Right atrium auricular region (tissue), 2 donors: ENCODE results near the gene PHF3. TPM values are rescaled to one million over a fixed set of nuclear protein-coding genes. Genes with fewer than 3 reads are reported as not detected.

Experiments
- DNase-seq: peaks from one replicate; pipeline ENCODE4 v3.0.0-alpha.2; 2019; ENCODE audit warnings: low spot score
- H3K27ac ChIP-seq, 2 donors: fragments of 200-600 bp; sonication (generic); 1 replicate in 1 of 2; 2 replicates in 1 of 2; pipeline ENCODE4 v1.5.1; 2016 to 2019
- H3K27me3 ChIP-seq, 2 donors: fragments of 200-600 bp; sonication (generic); one replicate each; pipeline versions ENCODE4 v1.5.1 to v1.6.0; 2017 to 2019
- H3K36me3 ChIP-seq: fragments of 200-600 bp; sonication (generic); one replicate; pipeline ENCODE4 v1.5.1; 2016
- H3K4me1 ChIP-seq, 2 donors: fragments of 200-600 bp; sonication (generic); one replicate each; pipeline versions ENCODE4 v1.5.1 to v1.6.0; 2017 to 2019
- H3K4me3 ChIP-seq, 2 donors: fragments of 200-600 bp; sonication (generic); 1 replicate in 1 of 2; 2 replicates in 1 of 2; pipeline ENCODE4 v1.5.1; 2017 to 2019; ENCODE audit warnings: mild to moderate bottlenecking in 1 of 2, moderate library complexity in 1 of 2
- H3K9me3 ChIP-seq, 2 donors: fragments of 200-600 bp; sonication (generic); one replicate each; pipeline ENCODE4 v1.5.1; 2019
- CTCF ChIP-seq, 2 donors: fragments of 200-600 bp; sonication (generic); IDR thresholded peaks; one replicate each; pipeline ENCODE4 v1.5.1; 2019; ENCODE audit warnings: antibody characterized with exemption in 2 of 2
- total RNA-seq, 2 donors: library from RNA; depleted of rRNA; stranded (reverse); fragments of >200 nt; gene quantifications; one replicate each; pipeline ENCODE4 v1.1.0, GENCODE V29; 2016

PHF3 gene
- total RNA-seq, 2 donors from 2014 or later, result 32.0 to 34.6 TPM

- Histone ChIP-seq H3K9me3 (no peaks in the 10 kb centered on the region), H3K27me3 (no peaks in the 10 kb centered on the region), H3K4me1 (peaks cover 0 to 38% of the 10 kb centered on the region in 2 donors), H3K4me3 (peak overlapping the region; percentile 93 to 97), H3K36me3 (no peaks in the 10 kb centered on the region), H3K27ac (peak overlapping the region; percentile 99)
- DNase-seq, result peak; percentile 60
- no peak for TF ChIP-seq CTCF (IDR thresholded peaks at IDR 0.05)
Measured at GRCh38 chr6:63636518-63637021, 968 bp downstream of the PHF3 start.

- H3K27me3 ChIP-seq, result no peaks in the 10 kb centered on the region
Measured at GRCh38 chr6:63637865-63638445, 2.4 kb downstream of the PHF3 start.

GRCh38 chr6:63640062-63640461, 4.5 kb downstream of the PHF3 start:
- Histone ChIP-seq H3K27me3 (no peaks in the 10 kb centered on the region), H3K4me3 (no peak overlapping the region), H3K4me1 (peaks cover 0 to 68% of the 10 kb centered on the region in 2 donors), H3K9me3 (no peaks in the 10 kb centered on the region), H3K36me3 (no peaks in the 10 kb centered on the region), H3K27ac (no peak overlapping the region)
- TF ChIP-seq CTCF (IDR thresholded peaks at IDR 0.05), result no peak
- DNase-seq, result no peak

More at GRCh38 chr6:63637865-63638445, 2.4 kb downstream of the PHF3 start:
- Histone ChIP-seq H3K27ac (peak overlapping the region in 1 of 2 donors; percentile 99), H3K36me3 (no peaks in the 10 kb centered on the region), H3K9me3 (no peaks in the 10 kb centered on the region), H3K4me1 (peaks cover 0 to 49% of the 10 kb centered on the region in 2 donors), H3K4me3 (peak overlapping the region in 1 of 2 donors; percentile 97)
- TF ChIP-seq CTCF (IDR thresholded peaks at IDR 0.05), result no peak
- DNase-seq, result no peak

- Histone ChIP-seq H3K4me3 (no peak overlapping the region), H3K4me1 (peaks cover 0 to 60% of the 10 kb centered on the region in 2 donors), H3K9me3 (no peaks in the 10 kb centered on the region), H3K36me3 (no peaks in the 10 kb centered on the region), H3K27me3 (no peaks in the 10 kb centered on the region), H3K27ac (no peak overlapping the region)
- TF ChIP-seq CTCF (IDR thresholded peaks at IDR 0.05), result no peak
- DNase-seq, result no peak
Measured at GRCh38 chr6:63643862-63644261, 8.3 kb downstream of the PHF3 start.

- no peak overlapping the region for H3K27ac ChIP-seq
- DNase-seq, result no peak
- no peaks in the 10 kb centered on the region for H3K36me3 ChIP-seq
- no peaks in the 10 kb centered on the region for H3K27me3 ChIP-seq
- TF ChIP-seq CTCF (IDR thresholded peaks at IDR 0.05), result no peak
- H3K4me3 ChIP-seq, result no peak overlapping the region
- H3K4me1 ChIP-seq, result peaks cover 0 to 60% of the 10 kb centered on the region in 2 donors
- H3K9me3 ChIP-seq, result no peaks in the 10 kb centered on the region
Measured at GRCh38 chr6:63644668-63645326, 9.2 kb downstream of the PHF3 start.
